OCI-LY7 (cell line): ENCODE measurements around the gene GSG1L2. TPM values are rescaled to one million over a fixed set of nuclear protein-coding genes. Genes with fewer than 3 reads are reported as not detected.

Experiments
- BruUV-seq: library from RNA; stranded (reverse); fragments of 400-500 nt; replicated peaks from 2 replicates; lab custom pipeline; 2021; lab: Mats Ljungman, UMichigan
- CTCF ChIA-PET: fragments of 300-600 bp; sonication (Branson Sonifier 250); formaldehyde crosslinking; loops from one replicate; lab custom pipeline; 2022; ENCODE audit warnings: antibody characterized with exemption; ENCODE audit not compliant: unreplicated experiment; lab: Charles Lee
- POLR2A ChIA-PET: fragments of 300-600 bp; sonication (Branson Sonifier 250); formaldehyde crosslinking; loops from one replicate; lab custom pipeline; 2022; ENCODE audit warnings: antibody characterized with exemption; lab: Charles Lee
- DNase-seq: peaks from one replicate; pipeline ENCODE4 v3.0.0-alpha.2; 2015; ENCODE audit warnings: low spot score
- H2AFZ ChIP-seq: fragments of 200-600 bp; sonication (generic), shearing (Covaris generic); 2 replicates; pipeline ENCODE4 v1.6.1; 2014; ENCODE audit warnings: mild to moderate bottlenecking, antibody characterized with exemption, low read length, moderate library complexity
- H3K27ac ChIP-seq: fragments of 200-600 bp; sonication (generic); 2 replicates; pipeline ENCODE4 v1.5.1; 2014; ENCODE audit warnings: mixed run types, low read depth, mild to moderate bottlenecking, moderate library complexity, low read length, inconsistent platforms; ENCODE audit not compliant: poor library complexity, severe bottlenecking
- H3K36me3 ChIP-seq: fragments of 200-600 bp; sonication (generic); 2 replicates; pipeline ENCODE4 v1.6.1; 2014; ENCODE audit warnings: mild to moderate bottlenecking, antibody characterized with exemption, low read length, moderate library complexity, mixed read lengths; ENCODE audit not compliant: insufficient read depth
- H3K4me1 ChIP-seq: fragments of 200-600 bp; sonication (generic); 2 replicates; pipeline ENCODE4 v1.5.1; 2014; ENCODE audit warnings: mild to moderate bottlenecking, low read length; ENCODE audit not compliant: insufficient read depth, poor library complexity, severe bottlenecking
- H3K4me2 ChIP-seq: fragments of 200-600 bp; sonication (generic); 2 replicates; pipeline ENCODE4 v1.6.1; 2014; ENCODE audit warnings: mild to moderate bottlenecking, low read length
- H3K4me3 ChIP-seq: fragments of 200-600 bp; sonication (generic); 2 replicates; pipeline ENCODE4 v1.5.1; 2014; ENCODE audit warnings: mild to moderate bottlenecking, low read depth, low read length; ENCODE audit not compliant: poor library complexity, severe bottlenecking
- H3K79me2 ChIP-seq: fragments of 200-600 bp; sonication (generic); 2 replicates; pipeline ENCODE4 v1.6.1; 2016; ENCODE audit warnings: low read depth, mild to moderate bottlenecking, low read length, moderate library complexity, mixed read lengths; ENCODE audit not compliant: insufficient read depth
- H3K9me2 ChIP-seq: fragments of 200-600 bp; sonication (generic); 2 replicates; pipeline ENCODE4 v1.6.1; 2016; ENCODE audit warnings: mild to moderate bottlenecking, low read length, mixed read lengths; ENCODE audit not compliant: insufficient read depth
- H3K9me3 ChIP-seq: fragments of 200-600 bp; sonication (generic); 2 replicates; pipeline ENCODE4 v1.6.1; 2014; ENCODE audit warnings: mild to moderate bottlenecking, mixed run types, low read length, mixed read lengths
- H4K20me1 ChIP-seq: fragments of 200-600 bp; sonication (generic); 2 replicates; pipeline ENCODE4 v1.6.1; 2014; ENCODE audit warnings: mild to moderate bottlenecking, antibody characterized with exemption, low read length, moderate library complexity, mixed read lengths; ENCODE audit not compliant: insufficient read depth
- EZH2phosphoT487 ChIP-seq: fragments of 200-600 bp; sonication (generic); IDR thresholded peaks from 2 replicates; pipeline ENCODE4 v1.6.1; 2018; ENCODE audit warnings: low read depth, borderline replicate concordance, mild to moderate bottlenecking, mixed run types, antibody characterized with exemption, low read length, moderate library complexity, mixed read lengths
- intact Hi-C: fragments of 100-400 bp; cut with micrococcal nuclease; formaldehyde crosslinking; loops from one replicate; pipeline ENCODE4 v1.10.0; 2022; ENCODE audit not compliant: unreplicated experiment
- total RNA-seq, 2 experiments: library from RNA; depleted of rRNA in 1 of 2; stranded (reverse); fragments of >200 nt in 1 of 2; shearing (Covaris generic) in 1 of 2; gene quantifications; 2 replicates each; pipeline ENCODE4 v1.2.3, GENCODE V29; 2014 to 2022
- TF ChIP-seq, protein P1 (sequence below): fragments of 200-600 bp; sonication (generic); conservative IDR thresholded peaks from 2 replicates; pipeline ENCODE4 v1.5.1; 2014; ENCODE audit warnings: mild to moderate bottlenecking, antibody characterized with exemption, low read length, moderate library complexity, mixed read lengths

GSG1L2 gene
- total RNA-seq, 2 experiments from 2014 or later: not detected

DNA sequence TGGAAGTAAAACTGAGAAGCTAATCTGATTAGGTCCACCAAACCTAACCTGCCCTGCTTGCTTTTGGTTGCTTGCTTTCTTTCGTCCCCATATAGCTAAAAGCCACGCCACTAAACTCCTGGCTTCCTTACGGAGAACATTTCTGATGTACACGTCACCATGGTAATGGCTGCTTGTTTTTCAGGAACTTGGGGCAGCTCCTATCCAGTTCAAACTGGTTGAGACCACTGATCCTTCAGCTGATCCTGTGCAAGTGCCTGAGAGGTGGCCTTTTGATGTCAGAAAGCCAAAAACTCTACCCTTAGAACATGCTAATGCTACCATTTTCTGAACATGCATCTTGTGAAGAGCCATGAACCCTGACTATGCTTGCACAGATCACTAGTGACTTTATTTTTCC is 16.1 kb downstream of the GSG1L2 start:
- no TSS peak for BruUV-seq
- Histone ChIP-seq H3K79me2 (no peaks in the 10 kb centered on the region), H3K4me2 (no peak overlapping the region), H4K20me1 (no peaks in the 10 kb centered on the region), H3K27ac (no peak overlapping the region), H3K4me1 (no peaks in the 10 kb centered on the region), H2AFZ (no peak overlapping the region), H3K4me3 (no peak overlapping the region), H3K9me3 (no peaks in the 10 kb centered on the region), H3K9me2 (no peaks in the 10 kb centered on the region), H3K36me3 (no peaks in the 10 kb centered on the region)
- intact Hi-C loops: no loop called here
- ChIA-PET POLR2A (no interaction called here), CTCF (no interaction called here)
- TF ChIP-seq, protein P1, sequence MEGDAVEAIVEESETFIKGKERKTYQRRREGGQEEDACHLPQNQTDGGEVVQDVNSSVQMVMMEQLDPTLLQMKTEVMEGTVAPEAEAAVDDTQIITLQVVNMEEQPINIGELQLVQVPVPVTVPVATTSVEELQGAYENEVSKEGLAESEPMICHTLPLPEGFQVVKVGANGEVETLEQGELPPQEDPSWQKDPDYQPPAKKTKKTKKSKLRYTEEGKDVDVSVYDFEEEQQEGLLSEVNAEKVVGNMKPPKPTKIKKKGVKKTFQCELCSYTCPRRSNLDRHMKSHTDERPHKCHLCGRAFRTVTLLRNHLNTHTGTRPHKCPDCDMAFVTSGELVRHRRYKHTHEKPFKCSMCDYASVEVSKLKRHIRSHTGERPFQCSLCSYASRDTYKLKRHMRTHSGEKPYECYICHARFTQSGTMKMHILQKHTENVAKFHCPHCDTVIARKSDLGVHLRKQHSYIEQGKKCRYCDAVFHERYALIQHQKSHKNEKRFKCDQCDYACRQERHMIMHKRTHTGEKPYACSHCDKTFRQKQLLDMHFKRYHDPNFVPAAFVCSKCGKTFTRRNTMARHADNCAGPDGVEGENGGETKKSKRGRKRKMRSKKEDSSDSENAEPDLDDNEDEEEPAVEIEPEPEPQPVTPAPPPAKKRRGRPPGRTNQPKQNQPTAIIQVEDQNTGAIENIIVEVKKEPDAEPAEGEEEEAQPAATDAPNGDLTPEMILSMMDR: no peak
- TF ChIP-seq EZH2phosphoT487: no peak
- DNase-seq: no peak

DNA sequence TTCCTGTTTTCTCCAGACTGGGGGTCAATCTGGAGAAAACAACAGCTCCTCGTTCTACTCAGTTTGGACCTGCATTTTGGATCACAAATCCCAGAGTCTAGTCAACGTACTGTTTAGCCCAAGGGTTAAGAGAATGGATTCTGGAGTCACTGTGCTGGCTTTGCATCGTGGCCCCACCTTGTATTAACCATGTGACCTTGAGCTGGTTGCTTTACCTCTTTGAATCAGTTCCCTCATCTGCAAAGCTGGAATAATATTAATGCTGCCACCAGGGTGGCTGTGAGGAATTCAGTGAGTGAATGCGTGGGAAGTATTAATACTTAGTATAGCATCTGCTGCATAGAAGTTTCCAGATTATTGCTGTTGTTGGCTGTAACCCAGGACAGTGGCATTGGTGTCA is 19.2 kb downstream of the GSG1L2 start:
- no TSS peak for BruUV-seq
- H3K36me3 ChIP-seq: no peaks in the 10 kb centered on the region
- H3K9me2 ChIP-seq: no peaks in the 10 kb centered on the region
- ChIA-PET CTCF (no interaction called here), POLR2A (no interaction called here)
- no peak overlapping the region for H3K4me2 ChIP-seq
- H4K20me1 ChIP-seq: no peaks in the 10 kb centered on the region
- no peaks in the 10 kb centered on the region for H3K4me1 ChIP-seq
- TF ChIP-seq, protein P1: no peak
- no peak for TF ChIP-seq EZH2phosphoT487
- no peak overlapping the region for H3K4me3 ChIP-seq
- intact Hi-C loops: no loop called here
- DNase-seq: no peak
- H3K9me3 ChIP-seq: no peaks in the 10 kb centered on the region
- no peak overlapping the region for H2AFZ ChIP-seq
- H3K79me2 ChIP-seq: no peaks in the 10 kb centered on the region
- H3K27ac ChIP-seq: no peak overlapping the region

DNA sequence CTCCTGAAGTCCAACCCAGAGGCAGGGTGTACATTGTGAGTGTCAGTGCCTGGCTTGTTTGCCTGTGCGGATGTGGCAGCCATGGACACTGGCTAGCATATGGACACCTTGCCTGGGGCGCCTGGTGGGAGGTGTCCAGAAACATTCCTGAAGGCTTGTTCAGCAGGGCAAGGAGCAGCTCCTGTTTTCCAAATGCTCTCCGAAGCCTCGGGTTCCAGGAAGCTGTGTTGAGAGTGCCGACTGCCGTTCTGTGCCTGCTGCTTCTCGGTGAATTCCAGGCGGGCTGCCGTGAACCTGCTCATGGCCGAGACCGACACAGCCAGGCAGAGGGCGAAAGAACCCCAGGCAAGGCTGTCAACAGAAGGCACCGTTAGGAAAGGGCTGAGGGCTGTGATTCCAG is 19.6 kb downstream of the GSG1L2 start:
- intact Hi-C loops: no loop called here
- Histone ChIP-seq H3K4me2 (no peak overlapping the region), H2AFZ (no peak overlapping the region), H3K79me2 (no peaks in the 10 kb centered on the region), H3K4me3 (no peak overlapping the region), H3K9me3 (no peaks in the 10 kb centered on the region), H3K4me1 (no peaks in the 10 kb centered on the region), H4K20me1 (no peaks in the 10 kb centered on the region), H3K36me3 (no peaks in the 10 kb centered on the region), H3K9me2 (no peaks in the 10 kb centered on the region), H3K27ac (no peak overlapping the region)
- no TSS peak for BruUV-seq
- POLR2A ChIA-PET: no interaction called here
- TF ChIP-seq, protein P1: no peak
- no peak for TF ChIP-seq EZH2phosphoT487
- DNase-seq: no peak
- CTCF ChIA-PET: no interaction called here
